ENCODE measurements around the gene TASOR2.

Gene TASOR2

DNA sequence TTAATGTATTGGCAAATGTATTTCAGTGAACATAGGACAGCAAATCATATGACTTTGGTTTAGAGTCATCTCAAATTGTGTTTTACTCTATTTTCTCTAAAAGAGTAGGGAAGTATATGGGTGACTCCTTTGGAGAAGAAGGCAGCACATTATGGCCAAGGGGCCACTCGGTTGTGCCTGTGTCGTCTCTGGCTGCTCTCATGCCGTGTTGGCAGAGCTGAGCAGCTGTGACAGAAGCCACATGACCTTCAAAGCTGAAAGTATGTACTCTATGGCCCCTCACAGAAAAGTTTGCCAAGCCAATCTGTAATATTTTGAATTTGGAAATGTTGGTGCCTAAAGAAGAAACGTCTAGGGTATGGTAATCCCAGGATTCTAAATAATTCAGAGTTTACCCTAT is 47.5 kb downstream of the TASOR2 start:
- DNase-seq (ENCODE audit: low spot score): no peak
- in situ Hi-C loops (cut with MboI; ENCODE audit: low sequenced_read_pairs, unreplicated experiment): no loop called here
- TF ChIP-seq CTCF (IDR thresholded peaks at IDR 0.05; ENCODE audit: borderline replicate concordance, control extremely low read depth, extremely low read depth, insufficient read depth, missing control alignments): no peak
